HG02852 (cell line): Measurements from ENCODE around the gene NCOA7.
"Not testable (repeated sequence)": the region's sequence is repeated elsewhere in the genome, so short reads cannot be mapped to it uniquely, and the experiment has no call there.

Experiments
- ATAC-seq: cut with Tn5 transposase; IDR thresholded peaks from one replicate; pipeline ENCODE4 v1.9.1; 2021; ENCODE audit warnings: mild to moderate bottlenecking, moderate library complexity; ENCODE audit not compliant: unreplicated experiment

The NCOA7 gene

DNA sequence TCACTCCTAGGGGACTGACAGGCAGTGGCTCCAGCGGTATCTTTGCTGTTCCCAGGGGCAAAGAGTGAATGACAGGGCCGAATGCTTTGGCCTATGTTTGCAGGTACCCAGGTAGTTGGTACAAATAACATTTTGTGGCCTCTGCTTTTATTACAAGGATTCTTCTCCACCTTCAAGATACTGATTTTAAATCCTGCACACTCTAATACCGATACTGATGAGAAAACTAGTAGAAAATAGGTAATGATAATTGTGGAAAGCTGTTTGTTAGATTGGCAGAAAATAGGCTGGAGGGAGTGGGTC lies 166.6 kb downstream of the NCOA7 start:
- no peak for ATAC-seq

DNA sequence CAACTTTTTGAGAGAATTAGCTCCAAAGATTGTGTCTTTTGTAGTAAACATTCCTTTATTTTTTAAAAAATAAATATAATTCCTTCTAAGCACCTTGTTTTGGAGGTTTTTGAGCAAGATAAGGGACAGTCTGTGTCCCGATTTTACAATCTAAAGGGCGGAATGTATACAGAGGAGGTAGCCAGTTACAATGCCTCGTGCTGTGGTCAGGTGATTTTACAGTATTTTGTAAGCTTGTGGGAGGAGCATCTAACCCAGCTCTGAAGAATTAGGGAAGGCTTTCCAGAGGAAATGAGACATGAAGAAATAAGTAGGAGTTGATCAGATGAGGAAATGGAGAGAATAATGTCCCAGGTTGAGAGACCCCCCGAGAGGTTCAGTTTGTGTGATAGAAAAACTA lies 167.1 kb downstream of the NCOA7 start:
- ATAC-seq, result no peak

DNA sequence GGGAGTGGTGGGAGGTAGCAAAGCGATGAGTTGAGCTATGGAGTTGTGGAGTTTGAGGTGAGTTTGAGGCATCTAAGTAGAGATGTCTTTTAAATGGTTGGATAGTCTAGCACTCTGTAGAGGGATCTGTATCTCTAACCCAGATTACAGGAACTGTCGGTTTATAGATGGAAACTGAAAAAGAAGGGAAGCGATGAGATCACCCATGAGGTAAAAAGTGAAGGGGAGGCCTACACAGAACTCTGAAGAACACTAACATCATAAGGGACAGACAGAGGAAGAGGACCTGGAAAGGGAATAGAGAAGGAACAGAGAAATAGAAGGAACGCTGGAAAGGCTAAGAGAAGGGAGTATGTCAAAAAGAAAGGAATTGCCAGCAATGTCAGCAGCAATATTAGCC lies 168.3 kb downstream of the NCOA7 start:
- ATAC-seq, result no peak

DNA sequence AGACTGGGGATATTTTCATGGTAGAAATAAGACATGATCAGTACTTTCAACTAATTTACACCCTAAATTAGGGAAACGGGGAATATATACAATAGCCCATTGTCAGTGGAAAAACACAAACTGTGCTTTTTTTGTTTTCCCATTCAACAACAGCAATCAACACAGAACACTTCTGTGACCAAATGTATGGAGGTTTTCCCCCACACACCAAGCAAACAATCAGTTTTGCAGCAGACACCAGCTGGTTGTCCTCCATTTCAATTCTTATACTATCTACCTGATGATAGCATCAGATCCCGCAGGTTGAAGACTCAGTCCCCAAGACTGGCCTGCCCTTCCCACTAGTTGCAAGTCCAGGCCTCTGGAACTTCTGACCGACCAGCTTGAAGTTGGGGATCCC lies 170.4 kb downstream of the NCOA7 start:
- ATAC-seq, result no peak

- no peak for ATAC-seq
Measured at GRCh38 chr6:125962900-125963497, 172.2 kb downstream of the NCOA7 start.

- ATAC-seq, result no peak
Measured at GRCh38 chr6:125963817-125964216, 173.1 kb downstream of the NCOA7 start.

GRCh38 chr6:125966569-125966968 lies 175.8 kb downstream of the NCOA7 start:
- ATAC-seq, result no peak

- ATAC-seq, result no peak
Measured at GRCh38 chr6:125968493-125968892, 177.7 kb downstream of the NCOA7 start.

- no peak for ATAC-seq
Measured at GRCh38 chr6:125970760-125971159, 180.0 kb downstream of the NCOA7 start.

- ATAC-seq, result not testable (repeated sequence)
Measured at GRCh38 chr6:125972478-125972877, 181.7 kb downstream of the NCOA7 start.

- peak; percentile 84 for ATAC-seq
Measured at GRCh38 chr6:125974214-125974866, 183.6 kb downstream of the NCOA7 start.

GRCh38 chr6:125979101-125979500 lies 188.3 kb downstream of the NCOA7 start:
- ATAC-seq, result no peak
